Left renal cortex interstitium (tissue), 4 donors: ENCODE data around the gene WWTR1. TPM values are rescaled to one million over a fixed set of nuclear protein-coding genes. Genes with fewer than 3 reads are reported as not detected.

Experiments used
- DNase-seq, 4 donors: peaks; one replicate each; pipeline ENCODE4 v3.0.0-alpha.2; 2013; ENCODE audit warnings: low read depth in 4 of 4, low spot score in 2 of 4, missing footprints in 1 of 4
- polyA plus RNA-seq, 4 donors: library from polyadenylated mRNA; unstranded; fragments of 120-200 nt; gene quantifications; one replicate each; pipeline ENCODE4 v1.2.1, GENCODE V29; 2013; ENCODE audit not compliant: insufficient read length in 4 of 4

Gene WWTR1
- polyA plus RNA-seq, 4 donors: 88.7 to 99.8 (median 93.5) TPM

GRCh38 chr3:149480326-149481017 lies 177.4 kb downstream of the WWTR1 start:
- DNase-seq: peak in 2 of 4 donors; percentile 58 to 65

- no peak for DNase-seq
Measured at GRCh38 chr3:149479621-149480325, 178.1 kb downstream of the WWTR1 start.

- no peak for DNase-seq
Measured at GRCh38 chr3:149476225-149476624, 181.6 kb downstream of the WWTR1 start.

- no peak for DNase-seq
Measured at GRCh38 chr3:149475451-149476060, 182.3 kb downstream of the WWTR1 start.

GRCh38 chr3:149474250-149474817 lies 183.5 kb downstream of the WWTR1 start, which contains the start of gene TM4SF4:
Gene TM4SF4 (plus strand): TSS chr3:149474697. CDS start chr3:149474878, 181 bp downstream.
- no peak for DNase-seq

- no peak for DNase-seq
Measured at GRCh38 chr3:149473357-149474249, 184.2 kb downstream of the WWTR1 start.

- no peak for DNase-seq
Measured at GRCh38 chr3:149472030-149472797, 185.6 kb downstream of the WWTR1 start.

- no peak for DNase-seq
Measured at GRCh38 chr3:149470381-149470780, 187.4 kb downstream of the WWTR1 start.

- no peak for DNase-seq
Measured at GRCh38 chr3:149468504-149469212, 189.2 kb downstream of the WWTR1 start.

Other genes starting within 250 kb of the WWTR1 start
- gene TM4SF4, start 183.3 kb downstream of the WWTR1 start, polyA plus RNA-seq: 1 to 10 TPM; 1.4 to 5.2 (median 2.2) TPM
- 10 to 100 TPM; 55.5 to 62.1 (median 57.9) TPM for gene COMMD2, start 94.5 kb upstream of the WWTR1 start, polyA plus RNA-seq
- gene ANKUB1, start 134.5 kb upstream of the WWTR1 start, polyA plus RNA-seq: under 1 TPM in 3 of 4 donors, not detected in 1; 0.17 to 0.70 (median 0.36) TPM
- gene RNF13, start 155.2 kb upstream of the WWTR1 start, polyA plus RNA-seq: 100 to 1,000 TPM in 1 of 4 donors, 10 to 100 TPM in 3; 69.3 to 110 (median 88.0) TPM